GM18867 (cell line): ENCODE results near the gene FOXA1.

Source experiments
- ATAC-seq: cut with Tn5 transposase; IDR thresholded peaks from one replicate; pipeline ENCODE4 v1.9.1; 2021; ENCODE audit warnings: mild to moderate bottlenecking, moderate library complexity; ENCODE audit not compliant: unreplicated experiment

The FOXA1 gene

DNA sequence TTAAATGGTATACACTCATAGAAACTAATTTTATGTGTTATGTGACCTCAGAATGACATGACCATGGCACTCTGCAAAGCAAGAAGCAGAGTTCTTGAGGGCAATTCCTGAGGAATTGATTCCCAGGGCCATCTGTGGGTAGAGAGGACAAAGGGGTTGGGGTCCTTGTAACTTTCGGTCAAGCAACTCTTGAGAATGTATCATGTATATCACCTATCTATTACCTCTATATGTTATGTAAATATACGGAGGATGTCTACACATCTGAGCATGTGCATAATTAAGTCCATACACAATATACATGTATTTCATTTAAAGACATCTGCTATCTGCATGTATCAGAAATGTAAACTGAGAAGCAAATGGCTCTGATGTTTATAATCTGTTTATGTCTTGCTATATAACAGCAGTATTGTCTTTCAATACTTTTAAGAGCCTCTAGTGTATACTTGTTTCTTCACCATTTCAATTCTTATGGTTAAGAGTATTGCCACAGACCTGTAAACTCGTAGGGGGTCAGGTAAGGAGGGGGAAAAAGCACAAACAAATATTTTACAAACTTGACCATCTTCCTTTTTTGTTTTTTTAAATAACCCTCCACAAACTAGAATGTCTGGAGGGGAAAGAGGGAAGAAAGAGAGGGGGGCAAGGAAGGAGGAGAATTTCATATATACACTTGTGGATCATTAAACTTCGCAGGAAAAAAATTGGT is 4.5 kb downstream of the FOXA1 start:
- no peak for ATAC-seq

DNA sequence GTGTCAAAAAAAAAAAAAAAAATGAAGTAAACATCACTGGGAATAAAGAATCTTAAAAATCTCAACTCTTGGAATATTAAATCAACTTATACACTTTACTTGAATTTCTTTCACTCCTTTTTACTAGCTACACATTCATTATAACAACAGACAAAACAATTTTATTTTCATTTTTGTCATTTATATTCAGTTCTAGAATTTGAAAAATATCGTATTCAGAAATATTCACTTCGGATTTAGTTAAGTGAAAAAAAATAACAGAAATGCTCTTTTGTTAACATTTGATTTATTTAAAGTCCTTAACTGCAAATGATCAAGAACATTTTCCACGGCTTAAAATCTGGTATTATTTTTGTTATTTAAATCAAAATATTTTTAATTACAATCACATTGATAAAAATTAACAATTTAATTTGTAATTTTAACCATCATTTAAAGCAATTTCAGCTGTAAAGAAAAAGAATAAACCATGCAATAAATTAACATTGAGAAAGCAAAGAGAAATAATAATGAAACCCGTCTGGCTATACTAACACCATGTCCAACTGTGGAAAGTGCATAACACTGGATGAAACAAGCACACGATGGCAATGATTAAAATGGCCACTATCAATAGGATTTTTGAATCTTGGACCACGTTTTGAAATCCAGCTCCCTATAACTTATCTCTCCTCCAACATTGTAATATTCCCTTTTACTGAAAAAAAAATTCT is 5.2 kb downstream of the FOXA1 start:
- no peak for ATAC-seq

DNA sequence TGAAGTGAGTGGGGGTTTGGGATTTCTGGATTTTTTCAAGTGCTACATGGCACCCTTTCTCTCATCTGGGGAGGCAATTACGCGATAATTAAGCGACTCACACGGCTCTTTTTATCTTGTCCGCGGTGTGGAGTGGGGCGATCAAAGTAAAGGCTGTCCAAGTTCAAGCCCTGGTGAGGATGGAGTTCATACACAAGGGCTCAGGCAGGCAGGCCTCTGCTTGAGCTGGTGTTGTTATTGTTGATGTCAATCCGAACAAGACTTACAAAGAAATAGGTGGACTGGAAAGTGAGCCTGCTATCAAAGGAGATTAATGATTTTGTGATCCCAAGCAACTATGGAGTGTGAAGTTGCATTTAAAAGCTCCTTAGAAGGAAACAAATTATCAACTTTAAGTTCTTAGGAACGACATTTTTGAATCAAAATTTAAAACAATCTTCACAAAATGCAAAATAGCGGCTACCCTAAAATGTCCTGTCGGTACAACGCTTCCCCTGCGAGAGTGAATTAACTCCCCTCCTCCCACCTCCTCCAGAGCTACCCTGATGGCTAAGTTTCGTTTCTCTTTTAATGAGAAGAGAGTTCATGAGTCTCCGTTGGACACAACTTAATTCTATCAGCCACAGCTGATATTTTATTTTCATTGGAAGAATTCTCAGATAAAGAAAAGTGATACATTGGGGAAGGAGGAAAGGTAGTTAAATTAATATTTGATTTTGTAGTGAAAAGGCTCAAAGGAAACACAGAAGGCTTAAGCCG is 5.9 kb downstream of the FOXA1 start:
- no peak for ATAC-seq

DNA sequence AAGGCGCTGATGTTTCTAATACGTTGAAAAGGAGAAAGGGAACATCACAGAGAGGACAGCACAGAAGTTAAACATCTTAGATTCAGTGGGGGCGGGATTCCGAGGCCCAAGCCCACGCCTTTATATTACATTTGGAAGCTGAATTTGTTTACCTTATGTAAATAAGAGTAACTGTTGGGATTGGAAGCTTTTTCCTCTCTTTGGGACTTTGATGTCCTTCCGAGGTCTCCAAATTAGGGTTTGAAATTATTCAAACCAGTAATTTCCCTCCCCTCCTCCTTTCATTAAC is 6.4 kb downstream of the FOXA1 start:
- no peak for ATAC-seq

DNA sequence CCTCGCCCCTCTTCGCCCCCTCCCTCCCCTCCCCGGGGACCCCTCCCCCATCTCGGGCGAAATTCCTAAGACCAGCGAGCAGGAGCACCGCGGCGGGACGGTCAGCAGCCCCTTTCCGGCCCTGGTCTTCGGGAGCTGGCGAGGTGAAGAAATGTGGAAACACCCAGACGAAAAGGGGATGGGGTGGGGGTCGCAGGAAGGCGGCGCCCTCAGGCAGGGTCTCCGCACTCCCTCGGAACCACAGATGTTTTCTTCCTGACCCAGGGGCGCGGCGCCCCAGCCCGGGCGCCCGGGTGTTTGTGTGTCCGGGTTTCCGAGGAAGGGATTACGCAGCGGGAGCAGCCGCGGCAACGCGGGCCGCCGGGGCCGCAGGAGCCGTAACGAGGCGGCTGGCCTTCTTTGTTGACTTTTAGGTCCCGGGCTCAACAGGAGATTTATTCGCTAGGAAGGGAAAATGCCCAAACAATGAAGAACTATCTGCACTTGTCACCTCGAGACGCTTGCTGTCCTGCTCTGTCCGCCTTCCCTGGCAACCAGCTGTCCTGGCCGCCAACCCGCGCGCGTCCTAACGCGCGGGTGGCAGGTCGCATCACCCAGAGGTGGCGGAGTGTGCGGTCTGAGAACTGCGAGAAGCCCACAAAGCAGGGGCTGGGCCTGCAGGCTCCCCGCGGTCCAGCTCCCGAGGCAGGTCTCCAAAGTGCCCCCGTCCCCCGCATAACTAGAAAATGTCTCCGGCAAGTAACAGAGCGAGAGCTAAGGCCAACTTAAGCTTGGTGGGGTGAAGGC is 7.0 kb downstream of the FOXA1 start:
- ATAC-seq, result no peak

DNA sequence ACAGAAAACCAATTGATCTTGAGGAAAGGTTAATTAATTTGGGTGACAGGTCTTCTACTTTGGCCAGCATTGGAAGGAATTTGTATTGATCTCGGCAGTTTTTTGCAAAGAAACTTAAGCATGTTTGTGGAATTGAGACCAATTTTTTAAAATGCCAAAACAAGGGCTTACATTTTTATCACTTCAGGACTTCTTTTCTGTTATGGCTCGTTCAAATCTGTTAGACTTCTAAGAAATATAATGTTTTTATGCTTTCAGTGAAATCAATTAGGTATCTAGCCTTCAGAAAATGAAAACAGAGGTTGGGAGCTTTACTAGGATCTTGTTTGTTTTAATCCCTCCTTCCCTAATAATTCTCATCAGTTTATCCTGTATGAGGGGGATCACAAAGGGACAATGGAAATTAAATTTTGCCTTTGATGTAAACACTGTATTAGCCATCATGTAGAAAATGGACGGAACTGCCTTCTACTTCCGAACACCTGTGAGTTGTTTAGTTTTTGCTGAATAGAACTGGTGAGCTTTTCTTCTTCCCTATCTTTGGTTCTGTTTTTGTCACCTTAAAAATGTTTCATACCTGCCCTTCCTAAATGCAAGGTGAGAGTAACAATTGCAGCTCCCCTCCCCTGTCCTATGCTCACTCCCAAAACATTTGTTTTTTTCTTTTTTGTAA is 7.8 kb downstream of the FOXA1 start:
- no peak for ATAC-seq

DNA sequence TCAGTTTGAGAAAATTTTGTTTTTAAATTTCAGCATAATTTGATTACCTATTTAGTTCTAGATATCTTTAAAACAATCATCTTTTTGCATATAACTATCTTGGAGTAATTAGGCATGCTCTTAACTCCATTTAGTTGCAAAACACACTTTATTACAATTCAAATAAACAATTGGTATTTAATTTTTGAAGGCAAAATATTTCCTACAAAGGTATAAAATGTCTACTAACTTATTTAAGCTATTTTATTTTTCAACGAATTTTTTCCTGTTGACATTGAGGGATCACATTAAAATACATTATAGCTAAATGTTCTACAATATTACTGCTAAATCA is 8.3 kb downstream of the FOXA1 start:
- ATAC-seq, result no peak

DNA sequence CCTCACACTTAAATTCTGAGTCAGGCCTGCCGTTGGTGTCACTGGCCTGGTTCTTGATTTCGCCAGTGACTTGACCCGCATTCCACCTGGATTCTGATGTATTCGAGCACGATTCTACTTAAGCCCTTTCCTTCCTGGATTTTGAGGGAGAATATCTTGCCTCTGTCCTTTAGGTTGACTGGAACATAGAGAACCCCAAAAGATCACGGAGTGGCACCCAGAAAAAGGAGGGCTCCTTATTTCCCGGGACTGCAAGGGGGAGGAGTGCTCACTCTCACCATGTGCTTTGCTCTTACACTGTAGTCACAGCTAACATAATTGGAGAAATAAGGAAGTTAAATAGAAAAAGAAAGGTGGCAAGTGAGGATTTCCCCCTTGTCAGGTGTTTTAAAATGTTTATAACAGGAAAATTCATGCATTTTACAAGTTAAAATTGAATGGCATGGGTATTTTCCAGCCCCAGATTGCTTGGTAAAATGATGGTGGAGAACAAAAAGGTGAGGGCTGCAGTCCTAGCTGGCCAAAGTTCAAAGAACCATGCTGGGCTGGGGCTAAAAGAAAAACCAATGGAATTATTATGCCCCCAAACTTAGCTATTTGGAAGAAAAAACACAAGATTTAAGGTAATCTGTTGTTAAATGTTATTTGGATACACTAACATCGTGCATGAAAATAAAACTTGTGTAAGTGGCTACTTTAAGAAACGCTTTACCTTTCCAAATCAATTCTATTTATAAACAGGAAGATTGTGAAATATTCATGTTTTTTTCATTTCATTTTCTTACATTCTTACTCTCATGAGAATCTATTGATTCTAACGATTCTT is 8.9 kb downstream of the FOXA1 start:
- ATAC-seq, result no peak

DNA sequence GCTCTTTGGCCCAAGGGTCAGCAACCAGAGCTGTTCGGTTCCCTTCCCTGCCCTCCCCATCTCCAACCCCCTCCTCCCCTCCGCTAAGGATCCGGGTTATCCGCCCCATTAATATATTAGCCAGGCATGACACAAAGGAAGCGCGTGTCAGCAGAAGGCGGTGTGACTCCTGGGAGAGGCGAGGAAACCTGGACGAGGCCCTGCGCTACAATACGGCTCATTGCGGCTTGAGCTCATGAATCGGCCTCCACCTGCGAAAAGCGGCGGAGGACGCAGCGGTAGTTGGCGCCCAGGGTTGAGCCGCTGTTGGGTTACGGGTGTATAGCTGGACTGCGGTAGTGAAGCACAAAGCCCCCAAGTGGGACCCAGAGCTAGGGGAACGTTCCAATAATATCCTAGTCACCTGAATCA is 9.9 kb downstream of the FOXA1 start:
- ATAC-seq, result no peak

DNA sequence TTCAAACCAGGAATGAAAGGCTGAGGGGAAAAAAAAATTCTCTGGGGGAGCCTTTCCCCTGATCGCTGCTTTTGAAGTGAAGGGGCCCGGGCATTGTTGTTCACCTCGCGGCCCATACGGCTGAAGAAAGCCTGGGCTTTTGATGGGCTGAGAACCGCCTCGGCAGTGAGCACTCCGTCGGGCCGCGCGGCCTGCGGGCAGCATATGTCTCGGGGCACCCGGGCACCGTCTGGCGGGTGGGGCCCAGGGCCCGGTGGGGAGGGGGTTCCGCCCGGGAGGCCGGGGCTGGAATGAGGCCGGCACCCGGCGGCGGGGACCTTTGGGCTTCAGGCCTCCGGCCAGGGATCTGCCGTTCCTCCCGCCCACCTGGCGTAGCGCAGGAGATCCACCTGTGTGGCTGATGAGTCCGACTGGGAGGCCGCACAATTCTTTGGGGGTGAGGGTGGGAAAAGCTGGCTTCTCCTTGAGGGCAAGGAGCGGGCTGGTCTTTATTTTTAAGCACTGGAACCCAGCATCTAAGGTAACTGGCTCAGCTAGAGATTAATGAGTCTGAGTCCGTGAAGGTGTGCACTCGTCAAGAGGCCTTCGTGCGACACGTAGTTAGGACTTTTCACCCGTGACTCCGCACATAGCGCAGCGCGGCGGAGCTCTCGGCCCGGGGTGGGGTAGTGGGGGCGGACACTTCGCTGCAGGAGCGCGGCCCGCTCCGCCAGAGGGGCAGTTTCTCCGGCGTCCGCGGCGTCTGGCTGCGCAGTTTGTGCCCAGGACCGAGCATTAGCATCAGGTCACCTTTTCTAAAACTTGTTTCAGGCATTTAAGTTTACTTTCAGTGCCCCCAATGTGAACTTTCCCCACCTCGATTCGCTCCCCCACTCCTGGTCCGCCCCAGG is 10.6 kb downstream of the FOXA1 start:
- no peak for ATAC-seq

DNA sequence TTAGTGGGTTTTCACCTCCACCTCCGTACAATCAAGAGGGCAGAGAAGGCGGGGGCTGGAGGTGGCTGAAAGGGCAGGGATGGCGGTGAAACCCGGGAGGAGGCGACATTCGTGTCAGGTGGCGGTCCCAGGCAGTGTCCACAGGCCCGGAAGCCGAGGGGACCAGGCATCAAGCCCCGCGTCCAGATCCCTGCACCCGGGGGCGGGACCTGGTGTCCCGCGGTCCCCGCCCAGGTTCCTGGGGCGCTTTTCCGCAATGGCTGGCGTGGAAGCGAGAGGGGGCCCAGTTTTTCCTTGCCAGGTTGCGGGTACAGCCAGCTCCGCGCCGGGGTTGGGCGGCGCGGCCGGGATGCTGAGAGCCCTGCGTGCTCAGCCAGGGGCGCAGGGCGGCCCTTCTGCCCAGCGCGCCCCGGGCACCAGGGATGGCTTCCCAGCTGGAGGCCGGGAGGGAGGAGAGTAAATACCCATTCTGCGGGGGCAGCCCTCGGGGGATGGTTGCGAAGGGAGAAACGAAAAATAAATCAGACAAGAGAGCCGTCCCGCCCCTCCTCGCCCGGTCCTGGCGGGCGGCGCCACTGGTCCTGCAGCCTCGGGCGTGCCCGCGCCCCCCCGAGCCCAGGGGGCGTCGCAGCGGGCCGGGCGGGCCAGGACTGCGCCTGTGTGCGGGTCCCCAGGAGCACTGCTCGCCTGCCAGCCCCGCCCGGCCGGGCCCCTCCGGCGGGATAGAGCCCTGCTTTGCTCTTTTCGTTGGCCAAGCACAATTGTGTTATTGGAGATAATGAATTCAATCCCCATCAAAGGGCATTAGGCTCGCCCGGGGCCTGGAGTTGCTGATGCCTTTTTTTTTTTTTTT is 11.5 kb downstream of the FOXA1 start:
- no peak for ATAC-seq

DNA sequence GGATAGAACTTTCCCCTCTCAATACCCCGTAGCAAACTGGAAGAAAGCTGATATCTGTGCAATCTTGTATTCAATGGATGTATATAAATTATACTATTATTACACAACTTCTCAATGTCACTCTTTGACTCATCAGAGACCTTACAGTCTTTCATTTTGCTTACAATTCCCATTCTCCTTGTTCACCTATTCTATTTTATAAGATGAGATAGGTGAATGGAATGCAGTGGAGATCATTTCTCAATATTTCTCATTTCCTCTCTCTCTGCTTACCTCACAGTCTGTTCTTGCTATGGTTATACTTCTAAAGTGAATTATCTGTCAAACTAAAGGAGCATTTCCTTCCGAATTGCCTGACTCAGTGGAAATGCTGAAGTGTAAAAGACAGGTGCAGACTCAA is 14.9 kb downstream of the FOXA1 start:
- ATAC-seq, result no peak

DNA sequence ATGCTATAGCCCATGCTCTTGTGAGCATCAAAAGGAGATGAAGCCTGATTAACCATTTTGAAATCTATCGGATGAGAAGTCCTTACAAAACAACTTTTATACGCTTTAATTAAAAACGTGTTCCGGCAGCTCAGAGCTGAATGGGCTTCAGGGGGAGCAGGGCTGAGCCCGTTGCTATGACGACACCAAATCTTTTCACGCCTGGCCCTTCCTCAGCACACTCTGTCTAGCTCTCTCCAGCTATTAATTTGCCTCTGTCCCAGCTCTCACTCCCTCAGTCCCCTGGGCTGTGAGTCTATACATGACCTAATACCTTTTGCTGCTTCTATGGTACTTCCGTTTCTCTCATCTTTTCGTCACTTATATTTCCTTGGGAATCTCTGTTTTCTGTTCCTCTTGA is 15.8 kb downstream of the FOXA1 start:
- ATAC-seq, result no peak

DNA sequence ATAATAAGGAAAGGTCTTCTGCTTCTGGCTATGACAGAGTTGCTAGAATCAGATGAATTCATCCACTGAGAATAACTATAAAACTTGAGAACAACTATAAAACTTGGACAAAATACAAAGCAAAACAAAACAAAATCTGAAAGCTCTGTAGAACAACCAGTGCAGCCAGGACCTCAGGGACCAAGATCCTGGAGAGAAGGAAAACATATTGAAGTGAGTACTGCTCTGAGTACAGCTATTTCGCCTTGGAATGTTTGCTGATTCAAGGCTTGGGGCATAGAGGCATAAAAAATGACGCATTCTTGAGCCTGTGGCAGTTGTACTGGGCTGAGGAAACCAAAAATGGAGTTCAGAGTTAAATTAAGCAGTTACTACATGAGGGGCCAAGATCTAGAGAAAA is 21.7 kb downstream of the FOXA1 start:
- no peak for ATAC-seq

DNA sequence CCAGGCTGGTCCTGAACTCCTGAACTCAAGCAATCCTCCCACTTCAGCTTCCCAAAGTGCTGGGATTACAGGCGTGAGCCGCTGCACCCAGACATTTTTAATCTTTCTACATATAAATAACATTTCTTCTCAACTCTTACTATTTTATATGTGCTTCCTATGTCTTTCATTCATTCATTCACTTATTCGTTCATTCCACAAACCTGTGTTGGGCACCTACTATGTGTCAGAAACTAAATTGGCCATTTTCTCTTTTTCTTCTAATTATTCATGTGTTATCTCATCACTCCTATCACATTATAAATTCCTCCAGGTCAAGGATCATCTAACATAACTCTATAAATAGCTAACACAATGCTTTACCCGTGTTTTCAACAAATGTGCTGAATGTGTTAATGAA is 23.7 kb downstream of the FOXA1 start:
- no peak for ATAC-seq

DNA sequence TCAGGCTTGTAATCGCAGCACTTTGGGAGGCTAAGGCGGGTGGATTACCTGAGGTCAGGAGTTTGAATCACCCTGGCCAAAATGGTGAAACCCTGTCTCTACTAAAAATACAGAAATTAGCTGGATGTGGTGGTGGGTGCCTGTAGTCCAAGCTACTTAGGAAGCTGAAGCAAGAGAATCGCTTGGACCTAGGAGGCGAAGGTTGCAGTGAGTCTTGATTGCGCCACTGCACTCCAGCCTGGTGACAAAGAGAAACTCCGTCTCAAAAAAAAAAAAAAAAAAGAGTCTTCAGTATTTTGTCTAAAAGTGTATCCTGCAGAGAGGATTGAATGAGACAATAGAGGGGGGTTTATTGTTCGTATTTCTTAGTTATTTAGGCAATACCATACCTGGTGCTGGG is 25.3 kb downstream of the FOXA1 start:
- ATAC-seq, result no peak

DNA sequence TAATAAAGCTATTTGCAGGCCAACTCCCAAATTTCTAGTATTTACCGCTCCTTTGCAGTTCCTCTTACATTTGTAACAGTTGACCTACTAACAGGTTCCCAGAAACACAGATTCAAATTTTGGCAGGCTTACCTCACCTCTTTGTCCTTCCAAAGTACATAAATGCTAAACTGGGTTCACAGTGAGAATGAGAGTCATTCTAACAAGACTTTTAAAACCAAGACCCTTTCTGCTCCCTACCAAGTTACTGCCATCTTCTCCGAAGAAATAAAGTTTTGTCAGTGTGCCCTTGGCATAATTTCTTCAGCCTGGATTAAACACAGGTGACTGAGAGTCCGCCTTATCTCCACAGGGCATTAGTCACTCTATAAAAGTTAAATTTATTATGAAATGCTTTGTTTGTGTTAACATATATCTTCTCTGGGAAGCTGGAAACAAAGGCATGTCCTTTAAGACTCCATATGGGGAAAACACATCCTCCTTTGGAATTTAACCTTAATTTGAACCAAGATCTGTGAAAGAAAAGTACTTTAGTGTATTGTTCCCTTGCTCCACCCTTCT is 28.2 kb downstream of the FOXA1 start:
- no peak for ATAC-seq

DNA sequence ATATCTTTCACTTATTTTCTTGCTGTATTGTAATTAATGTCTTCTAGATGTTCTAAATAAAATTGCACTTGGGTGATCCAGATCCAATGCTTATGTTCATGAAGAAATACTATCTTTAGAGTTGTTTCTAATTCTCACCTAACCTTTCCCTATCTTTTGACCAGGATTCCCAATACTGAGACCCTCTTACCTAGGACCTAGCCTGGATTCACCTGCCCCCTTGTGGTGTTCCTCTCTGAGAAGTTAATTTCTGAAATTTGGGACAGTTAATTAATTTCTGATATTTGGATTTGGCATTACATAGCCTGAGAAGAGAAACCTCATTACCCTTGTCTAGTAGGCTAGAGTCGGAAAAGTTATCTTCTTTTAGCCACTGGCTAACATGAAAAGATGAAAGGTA is 29.5 kb downstream of the FOXA1 start:
- no peak for ATAC-seq
